ENCODE results near the gene RASSF3. TPM values are rescaled to one million over a fixed set of nuclear protein-coding genes. Genes with fewer than 3 reads are reported as not detected.

The RASSF3 gene
- total RNA-seq, 2 experiments from 2014 or later, result 16.3 to 49.9 TPM

- ChIA-PET CTCF (ENCODE audit: unreplicated experiment) (interaction anchor here (1.0 kb wide), 1 partner anchor 67 kb away, joined by 3 read pairs; no protein-coding TSS in a partner anchor), POLR2A (interaction anchor here (0.6 to 1.7 kb wide), 2 partner anchors 11 to 20 kb away, joined by 3 to 4 read pairs; no protein-coding TSS in a partner anchor)
- peak; percentile 18 for DNase-seq (ENCODE audit: low spot score)
- Histone ChIP-seq H3K4me1 (ENCODE audit: insufficient read depth, low read length, poor library complexity, severe bottlenecking) (peaks cover 52% of the 10 kb centered on the region), H3K4me2 (ENCODE audit: low read length) (no peak overlapping the region), H3K4me3 (ENCODE audit: low read depth, low read length, poor library complexity, severe bottlenecking) (no peak overlapping the region), H3K9me2 (ENCODE audit: insufficient read depth, low read length) (no peaks in the 10 kb centered on the region), H3K27ac (ENCODE audit: low read depth, low read length, poor library complexity, severe bottlenecking) (no peak overlapping the region), H3K9me3 (ENCODE audit: low read length) (no peaks in the 10 kb centered on the region), H3K36me3 (ENCODE audit: insufficient read depth, low read length) (no peaks in the 10 kb centered on the region), H2AFZ (ENCODE audit: low read length) (no peak overlapping the region), H3K79me2 (ENCODE audit: insufficient read depth, low read depth, low read length) (peaks cover 81% of the 10 kb centered on the region), H4K20me1 (ENCODE audit: insufficient read depth, low read length) (peaks cover 18% of the 10 kb centered on the region; the same call in 1 of the 2 replicates)
- intact Hi-C loops (cut with micrococcal nuclease; ENCODE audit: unreplicated experiment), result no loop called here
- TF ChIP-seq EZH2phosphoT487 (IDR thresholded peaks at IDR 0.05; ENCODE audit: borderline replicate concordance, low read depth, low read length) (no peak), CTCF (conservative IDR thresholded peaks at IDR 0.05; ENCODE audit: low read length) (peak; percentile 64)
- no TSS peak for BruUV-seq (replicated peaks)
These were observed 68.0 kb downstream of the RASSF3 start for GRCh38 chr12:64678248-64678647.

GRCh38 chr12:64678835-64679234 is 68.5 kb downstream of the RASSF3 start:
- Histone ChIP-seq H3K9me2 (ENCODE audit: insufficient read depth, low read length) (no peaks in the 10 kb centered on the region), H3K9me3 (ENCODE audit: low read length) (no peaks in the 10 kb centered on the region), H4K20me1 (ENCODE audit: insufficient read depth, low read length) (peaks cover 23% of the 10 kb centered on the region; the same call in 1 of the 2 replicates), H3K36me3 (ENCODE audit: insufficient read depth, low read length) (no peaks in the 10 kb centered on the region), H3K4me3 (ENCODE audit: low read depth, low read length, poor library complexity, severe bottlenecking) (no peak overlapping the region), H3K4me1 (ENCODE audit: insufficient read depth, low read length, poor library complexity, severe bottlenecking) (peaks cover 46% of the 10 kb centered on the region), H3K27ac (ENCODE audit: low read depth, low read length, poor library complexity, severe bottlenecking) (no peak overlapping the region), H3K79me2 (ENCODE audit: insufficient read depth, low read depth, low read length) (peaks cover 80% of the 10 kb centered on the region), H2AFZ (ENCODE audit: low read length) (no peak overlapping the region), H3K4me2 (ENCODE audit: low read length) (no peak overlapping the region)
- intact Hi-C loops (cut with micrococcal nuclease; ENCODE audit: unreplicated experiment), result no loop called here
- CTCF ChIA-PET (ENCODE audit: unreplicated experiment), result interaction anchor here (0.8 to 1.2 kb wide), 3 partner anchors 9 to 123 kb away, joined by 3 to 4 read pairs (median 3); no protein-coding TSS in a partner anchor
- TF ChIP-seq EZH2phosphoT487 (IDR thresholded peaks at IDR 0.05; ENCODE audit: borderline replicate concordance, low read depth, low read length) (no peak), CTCF (conservative IDR thresholded peaks at IDR 0.05; ENCODE audit: low read length) (no peak)
- BruUV-seq (replicated peaks), result no TSS peak
- POLR2A ChIA-PET, result interaction anchor here (2.4 kb wide), 1 partner anchor 10 kb away, joined by 8 read pairs; no protein-coding TSS in a partner anchor
- no peak for DNase-seq (ENCODE audit: low spot score)

- Histone ChIP-seq H3K79me2 (ENCODE audit: insufficient read depth, low read depth, low read length) (peaks cover 73% of the 10 kb centered on the region; the same call in 1 of the 2 replicates), H2AFZ (ENCODE audit: low read length) (no peak overlapping the region), H3K4me1 (ENCODE audit: insufficient read depth, low read length, poor library complexity, severe bottlenecking) (peaks cover 39% of the 10 kb centered on the region), H3K36me3 (ENCODE audit: insufficient read depth, low read length) (peaks cover 5% of the 10 kb centered on the region), H3K9me2 (ENCODE audit: insufficient read depth, low read length) (no peaks in the 10 kb centered on the region), H3K4me2 (ENCODE audit: low read length) (no peak overlapping the region), H3K27ac (ENCODE audit: low read depth, low read length, poor library complexity, severe bottlenecking) (no peak overlapping the region), H4K20me1 (ENCODE audit: insufficient read depth, low read length) (peaks cover 23% of the 10 kb centered on the region; the same call in 1 of the 2 replicates), H3K4me3 (ENCODE audit: low read depth, low read length, poor library complexity, severe bottlenecking) (no peak overlapping the region), H3K9me3 (ENCODE audit: low read length) (no peaks in the 10 kb centered on the region)
- no TSS peak for BruUV-seq (replicated peaks)
- POLR2A ChIA-PET, result interaction anchor here (0.6 to 2.4 kb wide), 3 partner anchors 9 to 64 kb away, joined by 3 to 8 read pairs (median 4); no protein-coding TSS in a partner anchor
- no peak for DNase-seq (ENCODE audit: low spot score)
- no peak for TF ChIP-seq EZH2phosphoT487 (IDR thresholded peaks at IDR 0.05; ENCODE audit: borderline replicate concordance, low read depth, low read length)
- TF ChIP-seq CTCF (conservative IDR thresholded peaks at IDR 0.05; ENCODE audit: low read length), result no peak
- intact Hi-C loops (cut with micrococcal nuclease; ENCODE audit: unreplicated experiment), result no loop called here
- CTCF ChIA-PET (ENCODE audit: unreplicated experiment), result interaction anchor here (0.8 to 1.2 kb wide), 2 partner anchors 10 to 123 kb away, joined by 3 to 4 read pairs; no protein-coding TSS in a partner anchor
These were observed 69.2 kb downstream of the RASSF3 start for GRCh38 chr12:64679487-64680001.

Measured in OCI-LY7 (cell line).